HFF-Myc (cell line): ENCODE measurements around the gene WDR18.

Experiments used
- DNase-seq: peaks from one replicate; pipeline ENCODE4 v3.0.0-alpha.2; 2011; ENCODE audit warnings: low read depth; ENCODE audit errors: extremely low read depth
- H3K4me3 ChIP-seq: replicated peaks from 2 replicates; pipeline ENCODE4 v1.5.1; 2011; ENCODE audit warnings: low read depth, mild to moderate bottlenecking, control low read depth, low read length
- TF ChIP-seq, protein P1 (sequence below): IDR thresholded peaks from 2 replicates; pipeline ENCODE4 v1.5.1; 2012; ENCODE audit warnings: mild to moderate bottlenecking, low read depth, low read length, control low read depth; ENCODE audit errors: missing control alignments

The WDR18 gene

DNA sequence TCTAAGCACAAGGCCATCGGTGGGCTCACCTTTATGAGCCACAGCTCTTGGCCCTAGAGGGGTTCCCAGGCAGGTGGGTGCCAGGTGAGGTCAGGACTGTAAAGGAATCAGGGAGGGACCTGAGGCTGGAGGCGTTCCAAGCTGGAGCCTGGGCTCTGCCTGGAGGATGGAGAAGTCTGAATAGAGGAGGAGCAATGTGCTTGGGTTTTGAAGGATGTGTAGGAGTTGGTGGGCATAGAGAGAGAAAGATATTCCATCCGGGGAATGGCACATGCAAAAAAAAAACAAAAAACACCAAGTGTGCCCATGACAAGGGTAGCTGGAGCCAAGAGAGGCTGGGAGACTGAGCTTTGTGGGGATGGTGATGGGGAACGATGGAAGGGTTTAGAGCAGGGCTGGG is 18.5 kb downstream of the WDR18 start:
- H3K4me3 ChIP-seq: no peak overlapping the region
- TF ChIP-seq, protein P1, sequence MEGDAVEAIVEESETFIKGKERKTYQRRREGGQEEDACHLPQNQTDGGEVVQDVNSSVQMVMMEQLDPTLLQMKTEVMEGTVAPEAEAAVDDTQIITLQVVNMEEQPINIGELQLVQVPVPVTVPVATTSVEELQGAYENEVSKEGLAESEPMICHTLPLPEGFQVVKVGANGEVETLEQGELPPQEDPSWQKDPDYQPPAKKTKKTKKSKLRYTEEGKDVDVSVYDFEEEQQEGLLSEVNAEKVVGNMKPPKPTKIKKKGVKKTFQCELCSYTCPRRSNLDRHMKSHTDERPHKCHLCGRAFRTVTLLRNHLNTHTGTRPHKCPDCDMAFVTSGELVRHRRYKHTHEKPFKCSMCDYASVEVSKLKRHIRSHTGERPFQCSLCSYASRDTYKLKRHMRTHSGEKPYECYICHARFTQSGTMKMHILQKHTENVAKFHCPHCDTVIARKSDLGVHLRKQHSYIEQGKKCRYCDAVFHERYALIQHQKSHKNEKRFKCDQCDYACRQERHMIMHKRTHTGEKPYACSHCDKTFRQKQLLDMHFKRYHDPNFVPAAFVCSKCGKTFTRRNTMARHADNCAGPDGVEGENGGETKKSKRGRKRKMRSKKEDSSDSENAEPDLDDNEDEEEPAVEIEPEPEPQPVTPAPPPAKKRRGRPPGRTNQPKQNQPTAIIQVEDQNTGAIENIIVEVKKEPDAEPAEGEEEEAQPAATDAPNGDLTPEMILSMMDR: no peak
- no peak for DNase-seq

DNA sequence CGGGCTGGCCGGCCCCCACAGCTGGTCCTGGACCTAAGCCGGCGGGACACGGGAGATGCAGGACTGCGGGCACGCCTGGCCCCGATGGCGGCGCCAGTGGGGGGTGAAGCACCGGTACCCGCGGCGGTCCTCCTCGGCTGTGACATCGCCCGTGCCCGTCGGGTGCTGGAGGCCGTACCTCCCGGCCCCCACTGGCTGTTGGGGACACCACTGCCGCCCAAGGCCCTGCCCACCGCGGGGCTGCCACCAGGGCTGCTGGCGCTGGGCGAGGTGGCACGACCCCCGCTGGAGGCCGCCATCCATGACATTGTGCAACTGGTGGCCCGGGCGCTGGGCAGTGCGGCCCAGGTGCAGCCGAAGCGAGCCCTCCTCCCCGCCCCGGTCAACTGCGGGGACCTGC is 19.1 kb downstream of the WDR18 start:
- no peak overlapping the region for H3K4me3 ChIP-seq
- no peak for DNase-seq

DNA sequence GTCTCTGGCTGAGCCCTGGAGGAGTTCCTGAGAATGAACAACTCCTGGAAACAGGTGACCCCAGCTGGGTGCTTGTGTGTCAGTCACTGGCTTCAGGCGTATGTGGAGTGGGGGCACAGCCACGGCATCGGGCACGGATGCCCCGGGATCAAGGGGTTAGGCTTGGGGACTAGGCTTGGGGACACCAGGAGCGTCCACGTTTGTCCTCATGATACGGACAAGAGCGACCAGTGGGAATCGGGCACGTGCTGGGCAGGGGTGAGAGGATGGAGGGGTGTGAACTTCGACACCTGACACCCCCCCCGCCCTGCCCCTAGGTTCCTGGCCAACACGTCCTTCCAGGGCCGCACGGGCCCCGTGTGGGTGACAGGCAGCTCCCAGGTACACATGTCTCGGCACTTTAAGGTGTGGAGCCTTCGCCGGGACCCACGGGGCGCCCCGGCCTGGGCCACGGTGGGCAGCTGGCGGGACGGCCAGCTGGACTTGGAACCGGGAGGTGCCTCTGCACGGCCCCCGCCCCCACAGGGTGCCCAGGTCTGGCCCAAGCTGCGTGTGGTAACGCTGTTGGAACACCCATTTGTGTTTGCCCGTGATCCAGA is 20.2 kb downstream of the WDR18 start:
- H3K4me3 ChIP-seq: no peak overlapping the region
- DNase-seq: no peak
- TF ChIP-seq, protein P1: no peak

More for the DNA sequence above, 19.1 kb downstream of the WDR18 start:
- TF ChIP-seq, protein P1: no peak

DNA sequence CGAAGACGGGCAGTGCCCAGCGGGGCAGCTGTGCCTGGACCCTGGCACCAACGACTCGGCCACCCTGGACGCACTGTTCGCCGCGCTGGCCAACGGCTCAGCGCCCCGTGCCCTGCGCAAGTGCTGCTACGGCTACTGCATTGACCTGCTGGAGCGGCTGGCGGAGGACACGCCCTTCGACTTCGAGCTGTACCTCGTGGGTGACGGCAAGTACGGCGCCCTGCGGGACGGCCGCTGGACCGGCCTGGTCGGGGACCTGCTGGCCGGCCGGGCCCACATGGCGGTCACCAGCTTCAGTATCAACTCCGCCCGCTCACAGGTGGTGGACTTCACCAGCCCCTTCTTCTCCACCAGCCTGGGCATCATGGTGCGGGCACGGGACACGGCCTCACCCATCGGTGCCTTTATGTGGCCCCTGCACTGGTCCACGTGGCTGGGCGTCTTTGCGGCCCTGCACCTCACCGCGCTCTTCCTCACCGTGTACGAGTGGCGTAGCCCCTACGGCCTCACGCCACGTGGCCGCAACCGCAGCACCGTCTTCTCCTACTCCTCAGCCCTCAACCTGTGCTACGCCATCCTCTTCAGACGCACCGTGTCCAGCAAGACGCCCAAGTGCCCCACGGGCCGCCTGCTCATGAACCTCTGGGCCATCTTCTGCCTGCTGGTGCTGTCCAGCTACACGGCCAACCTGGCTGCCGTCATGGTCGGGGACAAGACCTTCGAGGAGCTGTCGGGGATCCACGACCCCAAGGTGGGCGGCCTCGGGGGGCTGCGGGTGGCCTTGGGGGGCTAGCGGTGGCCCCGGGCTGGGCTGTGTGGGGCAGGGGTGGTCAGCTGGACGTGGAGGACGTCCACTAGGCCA is 20.9 kb downstream of the WDR18 start:
- H3K4me3 ChIP-seq: no peak overlapping the region
- TF ChIP-seq, protein P1: no peak
- no peak for DNase-seq

DNA sequence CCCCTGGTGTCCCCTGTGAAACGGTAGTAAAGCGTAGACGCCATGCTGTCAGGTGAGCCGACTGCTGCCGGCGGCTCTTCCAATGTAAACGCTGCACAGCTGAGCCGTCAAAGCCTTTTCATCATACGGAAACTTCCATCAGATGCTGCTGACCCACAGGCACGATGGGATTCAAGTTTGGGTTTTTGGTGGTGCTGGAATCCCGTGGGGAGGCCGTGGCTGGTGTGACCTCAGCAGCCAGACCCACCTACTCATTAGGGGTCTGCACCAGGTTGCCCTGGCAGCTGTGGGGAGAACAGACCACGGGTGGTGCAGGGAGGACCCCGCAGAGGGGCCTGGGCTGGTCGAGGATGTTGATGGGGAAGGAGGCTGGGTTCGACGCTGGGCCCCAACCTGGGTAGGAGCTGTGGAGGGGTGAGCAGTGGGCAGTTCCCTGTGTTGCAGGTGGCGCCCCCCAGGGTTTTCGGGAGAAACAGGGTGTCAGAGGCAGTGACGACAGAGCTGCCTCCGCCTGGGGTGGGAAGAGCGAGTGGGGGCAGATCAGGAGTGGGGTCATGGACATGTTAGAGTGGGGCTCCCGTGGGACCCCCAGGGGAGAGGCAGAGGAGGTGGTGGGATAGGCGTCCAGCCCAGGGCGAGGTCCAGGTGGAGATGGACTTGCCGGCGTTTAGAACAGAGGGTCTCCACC is 22.7 kb downstream of the WDR18 start:
- DNase-seq: no peak
- TF ChIP-seq, protein P1: no peak
- no peak overlapping the region for H3K4me3 ChIP-seq

DNA sequence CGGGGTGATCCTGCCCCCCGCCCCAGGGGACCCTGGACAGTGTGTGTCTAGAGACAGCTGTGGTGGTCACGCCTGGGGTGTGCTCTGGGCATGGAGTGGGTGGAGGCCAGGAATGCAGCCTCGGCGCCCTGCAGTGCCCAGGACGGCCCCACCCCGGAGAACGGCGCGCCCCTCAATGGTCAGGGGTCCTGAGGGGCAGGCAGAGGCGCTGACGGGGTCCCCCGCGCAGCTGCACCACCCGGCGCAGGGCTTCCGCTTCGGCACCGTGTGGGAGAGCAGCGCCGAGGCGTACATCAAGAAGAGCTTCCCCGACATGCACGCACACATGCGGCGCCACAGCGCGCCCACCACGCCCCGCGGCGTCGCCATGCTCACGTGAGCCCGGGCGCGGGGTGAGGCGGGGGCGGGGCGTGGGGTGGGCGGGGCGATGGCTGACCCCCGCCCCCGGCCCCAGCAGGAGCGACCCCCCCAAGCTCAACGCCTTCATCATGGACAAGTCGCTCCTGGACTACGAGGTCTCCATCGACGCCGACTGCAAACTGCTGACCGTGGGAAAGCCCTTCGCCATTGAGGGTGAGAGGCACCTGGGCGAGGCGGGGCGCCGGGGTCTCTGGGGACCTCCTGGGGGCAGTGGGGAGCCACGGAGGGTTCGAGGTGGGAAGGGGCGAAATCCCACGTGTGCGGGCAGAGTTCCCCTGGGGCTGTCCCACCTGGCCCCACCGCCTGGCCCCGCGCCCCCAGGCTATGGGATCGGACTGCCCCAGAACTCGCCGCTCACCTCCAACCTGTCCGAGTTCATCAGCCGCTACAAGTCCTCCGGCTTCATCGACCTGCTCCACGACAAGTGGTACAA is 23.5 kb downstream of the WDR18 start:
- H3K4me3 ChIP-seq: no peak overlapping the region
- no peak for DNase-seq
- TF ChIP-seq, protein P1: no peak
